ENCODE results near the gene ZNF511. TPM values are rescaled to one million over a fixed set of nuclear protein-coding genes. Genes with fewer than 3 reads are reported as not detected.

Gene ZNF511
- total RNA-seq, 6 experiments from 2014 or later, result 45.7 to 62.0 (median 52.7) TPM

DNA sequence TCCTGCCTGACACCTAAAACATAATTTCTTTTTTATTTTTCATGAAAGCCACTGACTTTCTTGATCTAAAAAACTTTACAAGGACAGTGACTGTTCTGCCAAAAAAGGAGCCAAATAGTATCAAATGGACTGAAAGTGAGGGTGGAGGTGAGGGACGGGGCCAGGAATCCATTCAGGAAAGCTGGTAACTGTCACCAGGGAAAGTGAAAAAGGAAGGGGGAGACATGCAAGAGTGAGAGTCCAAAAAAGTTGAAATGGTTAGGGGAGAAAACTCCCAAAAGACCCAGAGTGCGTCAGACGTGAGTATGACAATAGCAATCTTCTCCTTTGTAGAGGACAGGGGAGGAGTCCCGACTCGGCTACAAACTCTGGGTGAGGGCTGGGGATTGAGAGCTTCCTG lies 35.5 kb downstream of the ZNF511 start:
- no peaks in the 10 kb centered on the region for H3K4me1 Mint-ChIP-seq (ENCODE audit: low read depth)
- TF ChIP-seq, protein P1, sequence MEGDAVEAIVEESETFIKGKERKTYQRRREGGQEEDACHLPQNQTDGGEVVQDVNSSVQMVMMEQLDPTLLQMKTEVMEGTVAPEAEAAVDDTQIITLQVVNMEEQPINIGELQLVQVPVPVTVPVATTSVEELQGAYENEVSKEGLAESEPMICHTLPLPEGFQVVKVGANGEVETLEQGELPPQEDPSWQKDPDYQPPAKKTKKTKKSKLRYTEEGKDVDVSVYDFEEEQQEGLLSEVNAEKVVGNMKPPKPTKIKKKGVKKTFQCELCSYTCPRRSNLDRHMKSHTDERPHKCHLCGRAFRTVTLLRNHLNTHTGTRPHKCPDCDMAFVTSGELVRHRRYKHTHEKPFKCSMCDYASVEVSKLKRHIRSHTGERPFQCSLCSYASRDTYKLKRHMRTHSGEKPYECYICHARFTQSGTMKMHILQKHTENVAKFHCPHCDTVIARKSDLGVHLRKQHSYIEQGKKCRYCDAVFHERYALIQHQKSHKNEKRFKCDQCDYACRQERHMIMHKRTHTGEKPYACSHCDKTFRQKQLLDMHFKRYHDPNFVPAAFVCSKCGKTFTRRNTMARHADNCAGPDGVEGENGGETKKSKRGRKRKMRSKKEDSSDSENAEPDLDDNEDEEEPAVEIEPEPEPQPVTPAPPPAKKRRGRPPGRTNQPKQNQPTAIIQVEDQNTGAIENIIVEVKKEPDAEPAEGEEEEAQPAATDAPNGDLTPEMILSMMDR (IDR thresholded peaks at IDR 0.05), result no peak

DNA sequence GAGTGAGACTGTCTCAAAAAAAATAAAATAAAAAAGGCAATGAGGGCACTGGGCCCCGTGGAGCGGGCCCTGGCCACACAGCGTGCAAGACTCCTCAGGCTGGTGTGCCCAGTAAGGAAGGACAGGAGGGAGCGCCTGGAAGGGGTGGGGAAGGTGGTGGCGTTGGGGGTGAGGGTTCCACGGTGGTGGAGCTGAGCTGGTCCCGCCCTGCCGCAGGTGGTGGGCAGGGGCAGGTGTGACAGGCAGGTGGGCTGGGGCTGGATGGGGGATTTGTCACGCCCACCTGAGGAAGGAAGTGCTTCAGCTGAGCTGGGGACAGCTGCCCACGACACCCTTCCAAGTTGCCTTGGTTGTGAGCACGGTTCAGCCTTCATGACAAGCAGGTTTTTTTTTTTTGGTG lies 37.7 kb downstream of the ZNF511 start:
- no peaks in the 10 kb centered on the region for H3K36me3 Mint-ChIP-seq (ENCODE audit: low read depth)
- H3K27me3 Mint-ChIP-seq (ENCODE audit: insufficient read depth), result peaks cover 14% of the 10 kb centered on the region
- H3K27ac Mint-ChIP-seq, result no peak overlapping the region
- TF ChIP-seq, protein P1 (IDR thresholded peaks at IDR 0.05), result no peak
- H3K4me3 Mint-ChIP-seq, result no peak overlapping the region
- no peaks in the 10 kb centered on the region for H3K9me3 Mint-ChIP-seq
- H3K4me1 Mint-ChIP-seq (ENCODE audit: low read depth), result no peaks in the 10 kb centered on the region
- DNase-seq, result no peak

More for the DNA sequence above, 35.5 kb downstream of the ZNF511 start:
- Mint-ChIP-seq H3K4me3 (no peak overlapping the region), H3K27me3 (ENCODE audit: insufficient read depth) (peaks cover 25% of the 10 kb centered on the region), H3K27ac (no peak overlapping the region), H3K9me3 (no peaks in the 10 kb centered on the region), H3K36me3 (ENCODE audit: low read depth) (no peaks in the 10 kb centered on the region)
- DNase-seq, result no peak

DNA sequence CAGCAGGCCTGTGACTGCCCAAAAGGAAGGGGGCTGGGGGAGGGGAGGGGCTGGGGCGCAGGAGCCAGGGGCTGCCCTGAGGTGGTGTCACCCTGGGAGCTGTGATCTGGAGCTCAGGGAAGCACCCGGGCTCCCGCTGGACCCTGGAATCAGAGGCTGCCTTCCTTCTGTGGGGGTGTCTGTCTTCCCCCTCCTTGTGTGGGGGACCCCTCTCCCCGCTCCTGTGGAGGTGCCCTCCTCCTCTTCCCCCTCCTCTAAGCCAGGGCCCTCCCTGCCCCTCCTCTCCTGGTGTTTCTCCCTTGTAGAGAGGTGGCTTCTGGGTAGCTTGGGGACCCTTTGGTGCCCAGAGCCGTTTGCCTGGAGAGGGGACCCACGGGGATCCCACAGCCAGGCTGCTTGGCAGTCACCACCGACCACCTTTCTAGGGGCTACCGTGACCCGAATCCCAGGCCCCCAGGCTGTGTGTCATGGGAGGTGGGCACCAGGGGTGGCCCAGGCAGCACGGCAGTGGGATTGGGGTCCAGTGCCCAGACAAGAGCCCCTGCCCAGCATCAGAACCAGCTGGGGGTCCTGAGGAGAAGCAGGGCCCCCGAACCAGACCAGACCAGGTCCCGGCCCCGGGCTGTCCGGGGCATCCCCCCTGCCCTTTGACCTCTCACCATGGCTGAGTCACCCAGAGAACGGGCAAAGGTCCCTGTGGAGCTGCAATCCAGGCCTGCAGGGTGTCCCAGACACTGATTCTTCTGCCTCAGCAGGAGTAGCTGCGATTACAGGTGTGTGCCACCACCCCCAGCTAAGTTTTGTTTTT lies 39.2 kb downstream of the ZNF511 start:
- Mint-ChIP-seq H3K27ac (no peak overlapping the region), H3K27me3 (ENCODE audit: insufficient read depth) (peaks cover 14% of the 10 kb centered on the region), H3K4me3 (no peak overlapping the region), H3K36me3 (ENCODE audit: low read depth) (no peaks in the 10 kb centered on the region), H3K9me3 (no peaks in the 10 kb centered on the region), H3K4me1 (ENCODE audit: low read depth) (no peaks in the 10 kb centered on the region)
- DNase-seq, result no peak
- TF ChIP-seq, protein P1 (IDR thresholded peaks at IDR 0.05), result no peak

DNA sequence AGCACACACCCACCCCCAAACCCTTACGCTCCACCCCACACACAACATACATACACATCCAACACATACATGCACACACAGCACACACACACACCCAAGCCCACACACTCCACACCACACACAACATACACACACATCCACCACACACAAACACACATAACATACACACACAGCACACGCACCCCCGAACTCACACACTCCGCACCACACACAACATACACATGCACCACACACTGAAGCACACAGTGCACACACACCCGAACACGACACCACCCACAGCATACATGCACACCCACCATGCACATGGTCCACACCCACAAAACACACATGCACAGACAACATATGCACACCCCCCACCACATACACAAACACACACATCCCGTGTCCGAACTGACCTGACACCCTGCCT lies 40.5 kb downstream of the ZNF511 start:
- DNase-seq, result no peak
- Mint-ChIP-seq H3K4me3 (no peak overlapping the region), H3K27me3 (ENCODE audit: insufficient read depth) (peaks cover 14% of the 10 kb centered on the region), H3K9me3 (no peaks in the 10 kb centered on the region), H3K27ac (no peak overlapping the region), H3K36me3 (ENCODE audit: low read depth) (no peaks in the 10 kb centered on the region), H3K4me1 (ENCODE audit: low read depth) (no peaks in the 10 kb centered on the region)
- TF ChIP-seq, protein P1 (IDR thresholded peaks at IDR 0.05), result no peak

DNA sequence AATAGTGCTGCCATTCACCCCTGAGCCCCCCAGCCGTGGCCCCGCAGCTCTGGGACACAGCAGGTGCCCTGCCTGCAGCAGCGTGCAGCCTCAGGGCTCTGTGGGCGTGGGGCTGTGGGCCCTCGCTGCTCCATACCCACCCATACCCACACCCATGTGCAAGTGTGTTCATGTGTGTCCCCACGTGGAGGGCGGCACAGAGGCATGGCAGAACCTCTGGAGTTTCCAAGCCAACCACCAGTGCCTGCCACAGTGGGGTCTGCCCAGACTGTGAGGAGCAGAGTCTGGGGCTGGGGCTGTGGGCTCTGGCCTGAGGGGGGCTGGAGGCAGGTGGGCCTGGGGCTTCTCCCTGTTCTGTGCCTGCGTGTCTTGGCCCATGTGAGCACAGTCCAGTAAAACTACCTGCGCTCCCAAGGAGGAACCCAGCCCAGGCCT lies 40.9 kb downstream of the ZNF511 start:
- TF ChIP-seq, protein P1 (IDR thresholded peaks at IDR 0.05), result no peak
- Mint-ChIP-seq H3K27me3 (ENCODE audit: insufficient read depth) (peaks cover 14% of the 10 kb centered on the region), H3K36me3 (ENCODE audit: low read depth) (no peaks in the 10 kb centered on the region), H3K4me1 (ENCODE audit: low read depth) (no peaks in the 10 kb centered on the region), H3K9me3 (no peaks in the 10 kb centered on the region), H3K27ac (no peak overlapping the region), H3K4me3 (no peak overlapping the region)
- DNase-seq, result no peak

Data from HFFc6 (cell line).